Activated CD8-positive, alpha-beta T cell treated with anti-CD3 and anti-CD28 coated beads for 36 hours (primary cell): ENCODE results near the gene PCBP2. TPM values are rescaled to one million over a fixed set of nuclear protein-coding genes. Genes with fewer than 3 reads are reported as not detected.
A peak's percentile ranks its signal among the peaks of the same experiment; 100 is the strongest.

Source experiments
- ATAC-seq: fragments of 200-7000 bp; cut with Tn5 transposase; one replicate; pipeline ENCODE4 v1.10.0; 2021; ENCODE audit warnings: mild to moderate bottlenecking, moderate library complexity
- CTCF ChIA-PET: fragments of 350-600 bp; sonication (Branson Sonifier 250); formaldehyde crosslinking; loops from one replicate; lab custom pipeline; 2021; ENCODE audit warnings: antibody characterized with exemption; lab: Charles Lee
- POLR2A ChIA-PET: fragments of 350-600 bp; sonication (Branson Sonifier 250); formaldehyde crosslinking; loops from one replicate; lab custom pipeline; 2021; ENCODE audit warnings: antibody characterized with exemption; lab: Charles Lee
- DNase-seq: peaks from one replicate; pipeline ENCODE4 v3.0.0-alpha.2; 2020
- H3K27ac Mint-ChIP-seq: one replicate; pipeline ENCODE4 v1.8.0; 2021; ENCODE audit warnings: mild to moderate bottlenecking, mixed read lengths
- H3K27me3 Mint-ChIP-seq: one replicate; pipeline ENCODE4 v1.8.0; 2021; ENCODE audit warnings: mixed read lengths
- H3K36me3 Mint-ChIP-seq: one replicate; pipeline ENCODE4 v1.8.0; 2021; ENCODE audit warnings: low read depth, mixed read lengths
- H3K4me1 Mint-ChIP-seq: one replicate; pipeline ENCODE4 v1.8.0; 2021; ENCODE audit warnings: low read depth, mixed read lengths
- H3K4me3 Mint-ChIP-seq: one replicate; pipeline ENCODE4 v1.8.0; 2021; ENCODE audit warnings: mild to moderate bottlenecking, moderate library complexity, mixed read lengths
- H3K9me3 Mint-ChIP-seq: one replicate; pipeline ENCODE4 v1.8.0; 2021; ENCODE audit warnings: mixed read lengths
- intact Hi-C: fragments of 100-400 bp; cut with micrococcal nuclease; formaldehyde crosslinking; loops from one replicate; pipeline ENCODE4 v1.10.0; 2022
- total RNA-seq, 2 experiments: library from RNA; stranded (reverse); gene quantifications; one replicate each; pipeline ENCODE4 v1.2.3, GENCODE V29; 2021
- TF ChIP-seq, protein P1 (sequence below): fragments of 200-600 bp; IDR thresholded peaks from one replicate; pipeline ENCODE4 v1.8.0; 2022; ENCODE audit warnings: antibody characterized with exemption, mild to moderate bottlenecking

Gene PCBP2
- total RNA-seq, 2 experiments from 2014 or later = 958 to 973 TPM

GRCh38 chr12:53492830-53493609 is 41.1 kb downstream of the PCBP2 start:
- intact Hi-C loops = no loop called here

GRCh38 chr12:53493610-53494391 is 41.9 kb downstream of the PCBP2 start:
- intact Hi-C loops = no loop called here

More at GRCh38 chr12:53492830-53493609, 41.1 kb downstream of the PCBP2 start:
- ChIA-PET POLR2A (interaction anchor here (1.2 to 54.1 kb wide), 3 partner anchors 8 to 172 kb away, joined by 3 to 1494 read pairs (median 4); partner anchors contain the start of genes AAAS, PCBP2 and TARBP2), CTCF (interaction anchor here (1.1 to 3.6 kb wide), 9 partner anchors 11 to 172 kb away, joined by 3 to 19 read pairs (median 5); partner anchors contain the start of genes AAAS and NPFF)
- Mint-ChIP-seq H3K36me3 (no peaks in the 10 kb centered on the region), H3K27me3 (no peaks in the 10 kb centered on the region), H3K4me3 (peak overlapping the region; percentile 80), H3K4me1 (peaks cover 23% of the 10 kb centered on the region), H3K27ac (peak overlapping the region; percentile 88), H3K9me3 (no peaks in the 10 kb centered on the region)
- ATAC-seq (peak; percentile 96), DNase-seq (peak; percentile 92)
- TF ChIP-seq, protein P1, sequence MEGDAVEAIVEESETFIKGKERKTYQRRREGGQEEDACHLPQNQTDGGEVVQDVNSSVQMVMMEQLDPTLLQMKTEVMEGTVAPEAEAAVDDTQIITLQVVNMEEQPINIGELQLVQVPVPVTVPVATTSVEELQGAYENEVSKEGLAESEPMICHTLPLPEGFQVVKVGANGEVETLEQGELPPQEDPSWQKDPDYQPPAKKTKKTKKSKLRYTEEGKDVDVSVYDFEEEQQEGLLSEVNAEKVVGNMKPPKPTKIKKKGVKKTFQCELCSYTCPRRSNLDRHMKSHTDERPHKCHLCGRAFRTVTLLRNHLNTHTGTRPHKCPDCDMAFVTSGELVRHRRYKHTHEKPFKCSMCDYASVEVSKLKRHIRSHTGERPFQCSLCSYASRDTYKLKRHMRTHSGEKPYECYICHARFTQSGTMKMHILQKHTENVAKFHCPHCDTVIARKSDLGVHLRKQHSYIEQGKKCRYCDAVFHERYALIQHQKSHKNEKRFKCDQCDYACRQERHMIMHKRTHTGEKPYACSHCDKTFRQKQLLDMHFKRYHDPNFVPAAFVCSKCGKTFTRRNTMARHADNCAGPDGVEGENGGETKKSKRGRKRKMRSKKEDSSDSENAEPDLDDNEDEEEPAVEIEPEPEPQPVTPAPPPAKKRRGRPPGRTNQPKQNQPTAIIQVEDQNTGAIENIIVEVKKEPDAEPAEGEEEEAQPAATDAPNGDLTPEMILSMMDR = no peak

GRCh38 chr12:53495903-53496751 is 44.2 kb downstream of the PCBP2 start:
- no peaks in the 10 kb centered on the region for H3K9me3 Mint-ChIP-seq
- ChIA-PET POLR2A (interaction anchor here (0.8 to 54.1 kb wide), 3 partner anchors 12 to 172 kb away, joined by 3 to 1494 read pairs (median 3); partner anchors contain the start of gene PCBP2), CTCF (interaction anchor here (0.7 to 3.6 kb wide), 4 partner anchors 12 to 144 kb away, joined by 3 to 19 read pairs (median 4); partner anchors contain the start of gene NPFF)
- TF ChIP-seq, protein P1 = no peak
- H3K36me3 Mint-ChIP-seq = no peaks in the 10 kb centered on the region
- no peak for ATAC-seq
- H3K4me1 Mint-ChIP-seq = peaks cover 38% of the 10 kb centered on the region
- intact Hi-C loops = no loop called here
- H3K27ac Mint-ChIP-seq = peak overlapping the region; percentile 12
- no peaks in the 10 kb centered on the region for H3K27me3 Mint-ChIP-seq
- no peak for DNase-seq
- no peak overlapping the region for H3K4me3 Mint-ChIP-seq

More at GRCh38 chr12:53493610-53494391, 41.9 kb downstream of the PCBP2 start:
- no peaks in the 10 kb centered on the region for H3K9me3 Mint-ChIP-seq
- POLR2A ChIA-PET = interaction anchor here (0.6 to 54.1 kb wide), 4 partner anchors 8 to 413 kb away, joined by 3 to 1494 read pairs (median 4); partner anchors contain the start of genes AAAS, PCBP2 and TARBP2
- H3K27me3 Mint-ChIP-seq = no peaks in the 10 kb centered on the region
- no peaks in the 10 kb centered on the region for H3K36me3 Mint-ChIP-seq
- CTCF ChIA-PET = interaction anchor here (1.1 to 3.6 kb wide), 8 partner anchors 15 to 172 kb away, joined by 3 to 19 read pairs (median 5); partner anchors contain the start of genes AAAS and NPFF
- peak overlapping the region; percentile 88 for H3K27ac Mint-ChIP-seq
- ATAC-seq = no peak
- peaks cover 30% of the 10 kb centered on the region for H3K4me1 Mint-ChIP-seq
- peak overlapping the region; percentile 80 for H3K4me3 Mint-ChIP-seq
- TF ChIP-seq, protein P1 = no peak
- no peak for DNase-seq

GRCh38 chr12:53496752-53497032 is 44.8 kb downstream of the PCBP2 start:
- H3K27ac Mint-ChIP-seq = no peak overlapping the region
- H3K36me3 Mint-ChIP-seq = no peaks in the 10 kb centered on the region
- CTCF ChIA-PET = interaction anchor here (0.7 to 1.0 kb wide), 2 partner anchors 12 to 144 kb away, joined by 3 read pairs; no protein-coding TSS in a partner anchor
- H3K27me3 Mint-ChIP-seq = no peaks in the 10 kb centered on the region
- peaks cover 38% of the 10 kb centered on the region for H3K4me1 Mint-ChIP-seq
- H3K9me3 Mint-ChIP-seq = no peaks in the 10 kb centered on the region
- no peak for ATAC-seq
- intact Hi-C loops = no loop called here
- no peak for DNase-seq
- TF ChIP-seq, protein P1 = no peak
- no peak overlapping the region for H3K4me3 Mint-ChIP-seq
- POLR2A ChIA-PET = interaction anchor here (1.4 to 54.1 kb wide), 2 partner anchors 29 to 173 kb away, joined by 3 to 1494 read pairs; partner anchors contain the start of gene PCBP2
